GM19238 (cell line): ENCODE data around the gene TEX38.
A peak's percentile ranks its signal among the peaks of the same experiment; 100 is the strongest.
"Not testable (repeated sequence)": the region's sequence is repeated elsewhere in the genome, so short reads cannot be mapped to it uniquely, and the experiment has no call there.

Source experiments
- DNase-seq: peaks from one replicate; pipeline ENCODE4 v3.0.0; 2011; ENCODE audit warnings: low spot score; ENCODE audit not compliant: insufficient read length

TEX38 gene

GRCh38 chr1:46655848-46656247 is 15.8 kb upstream of the TEX38 start:
- DNase-seq, result no peak

- no peak for DNase-seq
Observed at GRCh38 chr1:46656643-46657042, 15.0 kb upstream of the TEX38 start.

GRCh38 chr1:46657775-46658174 is 13.9 kb upstream of the TEX38 start:
- no peak for DNase-seq

- DNase-seq, result no peak
Observed at GRCh38 chr1:46659307-46659870, 12.3 kb upstream of the TEX38 start.

- not testable (repeated sequence) for DNase-seq
Observed at GRCh38 chr1:46660116-46660515, 11.5 kb upstream of the TEX38 start.

- not testable (repeated sequence) for DNase-seq
Observed at GRCh38 chr1:46662919-46663318, 8.7 kb upstream of the TEX38 start.

GRCh38 chr1:46665983-46666382 is 5.7 kb upstream of the TEX38 start:
- DNase-seq, result no peak

- DNase-seq, result peak; percentile 71
Observed at GRCh38 chr1:46667782-46668760, 3.6 kb upstream of the TEX38 start, which contains the start of gene ATPAF1. ATPAF1 (minus strand) TSS chr1:46668364; CDS start chr1:46668322, 42 bp downstream.

GRCh38 chr1:46670134-46670533 is 1.5 kb upstream of the TEX38 start:
- no peak for DNase-seq

GRCh38 chr1:46672696-46673095 is 1.0 kb downstream of the TEX38 start:
- DNase-seq, result no peak

- DNase-seq, result no peak
Observed at GRCh38 chr1:46673749-46674182, 2.1 kb downstream of the TEX38 start.

GRCh38 chr1:46675549-46676314 is 4.1 kb downstream of the TEX38 start:
- peak; percentile 26 for DNase-seq

GRCh38 chr1:46676531-46676930 is 4.9 kb downstream of the TEX38 start:
- no peak for DNase-seq

GRCh38 chr1:46677339-46677738 is 5.7 kb downstream of the TEX38 start:
- DNase-seq, result no peak

- no peak for DNase-seq
Observed at GRCh38 chr1:46679789-46680573, 8.3 kb downstream of the TEX38 start.

GRCh38 chr1:46681333-46682034 is 9.8 kb downstream of the TEX38 start:
- DNase-seq, result no peak

- DNase-seq, result no peak
Observed at GRCh38 chr1:46682064-46682463, 10.4 kb downstream of the TEX38 start.

GRCh38 chr1:46684670-46685069 is 13.0 kb downstream of the TEX38 start:
- no peak for DNase-seq

- no peak for DNase-seq
Observed at GRCh38 chr1:46686255-46686654, 14.6 kb downstream of the TEX38 start.

- DNase-seq, result no peak
Observed at GRCh38 chr1:46687093-46687659, 15.5 kb downstream of the TEX38 start.
